NOMO-1 treated with DMSO at 0.1 percent for 48 hours (cell line): Measurements from ENCODE around the gene SLFN12.

Source experiments
- DNase-seq: peaks from one replicate; lab custom pipeline; 2025; ENCODE audit not compliant: unreplicated experiment; lab: John Stamatoyannopoulos, UW

The SLFN12 gene

DNA sequence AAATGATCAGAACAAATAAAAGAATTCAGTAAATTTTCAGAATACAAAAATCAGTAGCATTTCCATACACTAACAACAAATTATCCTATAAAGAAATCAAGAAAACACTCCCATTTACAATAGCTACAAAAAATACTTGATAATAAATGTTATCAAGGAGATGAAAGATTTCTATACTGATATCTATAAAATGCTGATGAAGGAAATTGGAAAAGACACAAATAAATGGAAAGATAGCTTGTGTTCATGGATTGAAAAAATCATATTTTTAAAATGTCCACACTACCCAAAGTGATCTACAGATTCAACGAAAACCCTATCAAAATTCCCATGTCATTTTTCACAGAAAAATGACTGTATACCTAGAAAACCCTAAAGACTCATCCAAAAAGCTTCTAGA lies 18.1 kb downstream of the SLFN12 start:
- DNase-seq: no peak

DNA sequence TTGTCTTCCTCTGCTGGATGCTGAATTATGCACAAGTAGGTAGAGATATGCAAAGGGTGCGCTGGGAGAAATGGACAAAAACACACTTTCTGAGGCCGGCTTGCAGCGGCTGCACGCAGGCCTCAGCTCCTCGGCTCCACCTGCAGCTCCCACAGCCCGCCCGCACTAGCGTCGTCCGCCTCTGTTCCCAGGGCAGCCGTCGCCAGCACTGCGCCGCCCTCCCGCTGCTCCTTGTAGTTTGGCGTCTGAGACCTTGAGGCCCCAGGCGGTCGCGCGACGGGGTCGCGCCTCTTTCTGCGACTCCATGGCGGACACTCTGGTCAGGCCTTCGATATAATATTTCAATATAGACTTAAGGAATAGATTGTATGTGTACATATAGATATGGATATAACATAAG lies 24.8 kb downstream of the SLFN12 start:
- no peak for DNase-seq

DNA sequence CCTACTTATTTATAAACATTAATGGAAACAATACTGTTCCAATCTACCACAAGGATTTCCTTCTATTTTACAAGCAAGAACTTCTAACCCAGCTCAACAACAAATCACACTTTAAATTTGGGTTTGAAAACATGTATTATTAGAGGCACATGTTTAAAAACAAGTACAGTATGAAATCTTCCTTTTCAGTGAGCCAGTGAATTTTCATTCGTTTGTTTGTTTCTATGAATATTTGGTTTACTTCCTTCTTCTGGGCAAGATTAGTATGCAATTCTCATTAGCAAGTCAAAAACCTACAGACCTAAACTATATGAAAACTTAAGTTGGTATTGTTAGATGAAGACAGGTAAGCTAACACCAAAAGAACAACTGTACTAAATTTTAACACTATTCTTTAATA lies 25.7 kb downstream of the SLFN12 start:
- DNase-seq: no peak

DNA sequence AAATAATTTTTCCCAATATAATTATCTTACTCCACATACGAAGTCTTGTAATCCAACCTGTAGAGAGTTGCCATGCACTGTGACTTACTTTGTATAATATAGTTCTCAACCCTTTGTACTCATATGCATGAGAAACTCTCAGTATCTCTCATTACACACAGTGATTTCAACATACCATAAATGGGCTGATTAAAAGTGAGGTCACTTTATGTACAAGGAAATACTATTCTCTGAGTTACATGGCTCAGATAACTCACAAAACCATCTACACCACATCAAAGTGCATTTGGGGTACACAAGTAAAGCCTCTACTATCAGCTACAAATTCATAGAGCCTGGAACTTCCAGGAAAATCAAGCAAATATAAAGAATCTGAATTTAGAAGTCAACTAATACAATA lies 27.9 kb downstream of the SLFN12 start:
- DNase-seq: no peak

DNA sequence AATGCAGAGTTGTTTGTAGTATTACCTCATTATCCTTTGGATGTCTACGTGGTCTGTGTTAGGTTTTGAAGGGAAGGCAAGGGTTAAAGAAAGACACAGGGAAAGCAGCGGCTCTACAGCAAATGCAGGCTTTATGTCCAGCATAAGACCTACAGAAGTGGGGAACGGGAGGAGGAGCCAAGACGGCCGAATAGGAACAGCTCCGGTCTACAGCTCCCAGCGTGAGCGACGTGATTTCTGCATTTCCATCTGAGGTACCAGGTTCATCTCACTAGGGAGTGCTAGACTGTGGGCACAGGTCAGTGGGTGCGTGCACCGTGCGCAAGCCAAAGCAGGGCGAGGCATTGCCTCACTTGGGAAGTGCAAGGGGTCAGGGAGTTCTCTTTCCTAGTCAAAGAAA lies 38.5 kb downstream of the SLFN12 start:
- peak; percentile 25 for DNase-seq

DNA sequence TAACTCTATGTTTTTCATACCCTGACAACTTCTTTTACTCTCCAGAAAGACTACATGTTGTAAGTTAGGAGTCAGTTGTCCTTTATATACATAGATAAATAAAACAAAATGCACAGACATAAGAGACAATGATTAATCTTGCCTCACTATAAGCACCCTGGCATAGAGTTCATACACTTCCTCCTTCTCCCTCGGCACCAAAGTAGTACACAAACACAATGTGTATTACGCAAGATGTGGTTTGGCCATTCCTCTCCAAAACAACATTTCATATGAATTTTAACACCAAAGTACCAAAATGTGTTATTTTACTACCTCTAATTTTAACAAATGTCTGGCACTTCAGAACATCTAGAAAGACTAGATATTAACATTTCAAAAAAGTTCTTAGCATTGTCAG lies 41.6 kb downstream of the SLFN12 start:
- DNase-seq: peak; percentile 84

DNA sequence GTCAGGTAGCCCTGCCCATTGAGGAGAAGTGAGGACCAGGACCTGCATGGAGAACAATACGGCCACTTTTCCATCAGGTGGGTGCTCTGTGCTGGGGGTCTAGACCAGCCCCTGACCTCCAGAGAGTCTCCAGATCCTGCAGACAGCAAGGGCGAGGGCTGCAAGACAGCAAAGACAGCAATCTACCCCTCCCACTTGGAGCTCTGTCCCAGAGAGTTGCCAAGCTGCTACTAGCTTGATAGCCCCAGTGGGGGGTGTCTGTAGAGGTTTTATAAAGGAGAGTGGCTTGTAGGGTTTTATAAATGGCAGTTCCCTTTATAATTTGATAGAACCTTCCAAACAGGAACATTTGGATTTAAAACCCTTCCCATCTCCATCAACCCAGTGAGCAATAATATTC lies 42.1 kb downstream of the SLFN12 start:
- no peak for DNase-seq

DNA sequence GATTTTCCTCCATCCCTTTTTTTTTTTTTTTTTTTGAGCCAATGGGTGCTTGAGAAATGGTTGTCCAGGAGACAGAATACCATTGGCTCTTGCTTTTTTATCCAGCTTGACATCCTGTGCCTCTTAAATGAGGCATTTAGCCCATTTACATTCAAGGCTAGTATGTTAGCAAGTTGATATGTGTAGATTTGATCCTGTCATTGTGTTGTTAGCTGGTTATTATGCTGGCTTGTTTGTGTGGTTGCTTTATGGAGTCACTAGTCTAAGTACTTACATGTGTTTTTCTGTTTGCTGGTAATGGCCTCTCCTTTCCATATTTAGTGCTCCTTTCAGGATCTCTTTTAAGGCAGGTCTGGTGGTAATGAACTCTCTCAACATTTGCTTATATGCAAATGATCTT lies 44.8 kb downstream of the SLFN12 start:
- DNase-seq: no peak

DNA sequence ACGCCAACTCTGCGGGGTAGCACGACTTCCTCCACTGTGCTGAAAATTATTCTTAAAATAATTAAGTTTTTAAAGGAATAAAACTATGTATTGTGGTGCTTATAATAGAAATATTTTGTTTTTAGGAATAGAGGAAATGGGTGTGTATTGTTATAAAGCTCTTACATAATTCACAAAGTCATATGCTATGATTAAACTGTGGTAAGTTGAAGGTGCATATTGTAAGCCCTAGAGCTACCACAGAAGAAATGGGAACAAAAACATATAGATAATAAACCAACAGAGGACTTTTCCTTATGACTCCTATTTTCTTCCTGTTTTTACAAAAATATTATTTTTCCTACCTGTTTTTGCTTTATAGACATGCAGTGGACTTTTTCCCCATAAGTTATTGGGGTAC lies 54.6 kb downstream of the SLFN12 start:
- peak; percentile 33 for DNase-seq

DNA sequence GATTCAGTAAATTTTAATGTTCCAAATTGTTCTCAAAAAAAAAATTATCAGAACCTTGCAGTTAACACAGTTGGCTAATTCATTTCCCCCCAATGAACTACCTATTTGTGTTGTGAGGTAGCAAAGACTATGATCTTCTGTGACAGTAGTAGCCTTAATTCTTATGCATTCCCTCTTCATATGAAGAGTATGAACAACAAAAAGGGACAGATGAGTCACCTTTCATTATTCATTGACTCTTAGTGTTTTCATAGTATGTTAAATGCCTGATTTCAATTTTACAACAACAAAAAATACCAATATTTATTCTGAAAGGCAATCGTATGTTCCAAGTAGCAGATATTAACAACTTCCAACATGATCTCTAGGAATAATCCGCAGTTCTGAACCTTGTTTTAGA lies 55.2 kb downstream of the SLFN12 start:
- DNase-seq: no peak

DNA sequence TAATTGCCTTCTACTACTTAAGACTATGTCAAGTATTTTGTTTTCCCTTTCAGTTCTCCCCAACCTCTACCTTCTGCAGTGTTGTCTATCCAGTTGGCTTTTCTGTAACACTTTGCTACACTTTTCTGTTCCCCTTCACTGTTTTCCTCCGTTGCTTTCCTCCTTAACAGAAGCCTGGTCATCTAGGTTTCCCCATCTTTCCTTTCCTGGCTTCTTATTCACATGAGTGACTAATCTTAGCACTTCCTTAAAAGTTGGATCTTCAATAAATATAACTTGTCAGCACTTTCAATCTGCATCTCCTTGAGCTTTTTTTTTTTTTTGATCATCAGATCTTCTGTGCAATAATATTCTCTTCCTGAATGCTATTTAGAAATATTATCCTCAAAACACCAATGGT lies 56.1 kb downstream of the SLFN12 start:
- DNase-seq: peak; percentile 57

DNA sequence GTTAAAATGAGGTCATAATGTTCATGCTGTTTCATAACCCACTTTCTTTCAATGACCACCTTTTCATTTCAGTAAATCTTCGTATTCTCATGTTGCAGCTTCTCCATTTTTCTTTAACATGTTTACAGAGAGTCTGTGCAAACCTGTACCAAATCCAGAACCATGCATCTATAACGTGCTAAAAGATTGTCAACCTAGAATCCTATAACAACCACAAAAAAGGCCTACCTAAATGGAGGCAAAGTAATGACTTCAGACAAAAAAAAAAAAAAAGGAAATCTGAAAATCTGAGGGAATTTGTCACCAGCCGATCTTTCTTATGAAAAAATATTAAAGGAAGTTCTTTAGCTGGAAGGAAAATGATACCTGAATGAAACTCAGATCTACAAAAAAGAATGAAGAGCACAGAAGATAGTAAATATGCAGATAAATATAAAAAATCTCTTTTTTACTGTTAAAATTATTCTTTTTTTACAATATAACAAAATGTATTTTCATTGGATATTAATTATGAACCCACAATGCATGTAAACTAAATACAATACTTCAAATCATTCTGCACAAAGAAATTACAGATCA lies 57.4 kb downstream of the SLFN12 start:
- DNase-seq: no peak

DNA sequence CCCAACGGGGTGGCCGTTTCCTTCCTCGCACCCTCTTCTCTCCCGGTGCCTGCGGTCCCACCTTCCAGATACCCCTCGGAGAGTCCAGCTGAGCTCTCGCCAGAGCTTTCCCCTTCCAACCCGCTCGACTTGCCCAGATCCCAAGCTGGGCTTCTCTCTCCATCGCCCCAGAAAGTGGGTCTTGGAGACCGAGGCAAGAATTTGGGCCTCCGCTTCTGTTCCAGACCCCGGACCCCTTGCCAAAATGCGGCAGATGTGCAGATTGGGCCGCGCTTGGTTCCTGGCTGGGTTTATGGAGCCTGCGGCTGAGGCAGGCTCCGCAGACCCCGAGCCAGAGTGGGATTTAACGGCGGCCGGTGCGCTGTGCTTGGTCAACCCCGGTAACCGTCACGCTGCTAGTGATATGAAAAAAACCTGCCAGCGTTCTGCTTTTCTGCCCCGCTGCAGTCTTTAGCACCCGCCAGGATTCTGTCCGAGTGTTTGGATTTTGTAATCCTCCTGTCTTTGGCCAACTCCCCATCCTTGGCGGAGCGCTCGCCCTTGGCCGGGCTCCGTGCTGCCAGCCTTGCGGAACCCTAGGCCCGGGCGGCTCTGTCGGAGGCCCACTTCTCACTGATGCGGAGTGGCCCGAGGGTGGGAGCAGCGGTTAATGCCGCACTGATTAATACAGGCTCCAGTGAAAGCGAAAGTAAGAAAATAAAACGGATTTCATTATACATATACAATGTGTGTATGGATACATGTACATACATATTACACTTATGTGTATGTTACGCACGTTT lies 58.1 kb downstream of the SLFN12 start:
- peak; percentile 65 for DNase-seq

DNA sequence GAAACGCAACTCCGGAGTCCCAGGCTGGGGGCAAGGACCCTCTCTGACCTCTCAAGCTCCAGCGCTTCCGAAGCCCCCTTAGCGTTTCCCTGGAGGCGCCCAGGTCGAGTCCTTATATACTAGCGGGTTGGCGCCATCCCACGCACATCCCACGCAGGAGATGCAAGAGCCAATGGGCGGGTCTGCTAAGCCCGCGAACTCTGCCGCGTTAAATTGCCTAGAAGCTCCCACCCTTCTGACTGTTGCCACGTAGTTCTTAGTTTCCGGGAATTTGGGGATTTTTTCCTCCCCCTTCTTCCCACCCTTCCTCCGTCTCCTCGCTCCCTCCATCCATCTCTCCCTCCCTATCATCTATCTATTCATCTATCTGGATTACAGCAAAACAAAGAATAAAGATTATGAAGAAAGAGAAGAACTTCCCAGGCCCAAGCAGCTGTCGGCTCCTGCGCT lies 58.7 kb downstream of the SLFN12 start, which contains the start of gene SLFN11:
Gene SLFN11 (minus strand): TSS at position 88 of the 450 bp plus-strand sequence. CDS start 9,814 bp downstream, outside the sequence.
- peak; percentile 78 for DNase-seq

DNA sequence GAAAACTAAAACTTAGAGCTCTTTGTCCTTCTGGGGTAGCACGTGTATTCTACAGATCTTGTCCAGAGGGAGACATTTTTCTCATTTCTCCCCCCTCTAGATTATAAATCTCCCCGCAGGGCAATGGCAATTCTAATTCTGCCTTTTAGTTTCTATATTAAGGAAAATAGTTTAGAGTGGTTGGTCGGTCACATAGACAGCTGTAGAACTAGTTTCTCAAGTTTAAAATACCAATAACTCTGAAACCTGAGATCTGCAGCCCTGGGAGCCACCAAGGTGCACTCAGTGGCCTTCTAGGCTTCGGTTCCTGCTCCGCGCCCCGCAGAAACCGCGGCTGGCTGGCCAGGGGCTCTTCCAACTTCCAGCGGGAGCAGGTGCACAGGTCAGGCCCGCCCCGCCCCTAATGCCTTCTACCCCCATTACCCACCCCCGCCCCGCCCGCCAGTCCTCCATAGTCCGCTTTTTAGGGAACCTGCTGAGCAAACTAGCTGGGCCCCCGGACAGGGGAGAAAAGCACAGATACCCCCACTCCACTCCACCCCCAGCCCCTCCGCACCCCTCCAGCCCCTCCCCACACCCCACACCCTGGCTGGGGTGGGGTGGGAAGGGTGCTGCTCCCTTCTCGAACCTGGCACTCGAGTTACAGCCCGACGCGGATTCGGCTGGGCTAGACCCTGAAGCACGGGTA lies 59.3 kb downstream of the SLFN12 start:
- peak; percentile 37 for DNase-seq

DNA sequence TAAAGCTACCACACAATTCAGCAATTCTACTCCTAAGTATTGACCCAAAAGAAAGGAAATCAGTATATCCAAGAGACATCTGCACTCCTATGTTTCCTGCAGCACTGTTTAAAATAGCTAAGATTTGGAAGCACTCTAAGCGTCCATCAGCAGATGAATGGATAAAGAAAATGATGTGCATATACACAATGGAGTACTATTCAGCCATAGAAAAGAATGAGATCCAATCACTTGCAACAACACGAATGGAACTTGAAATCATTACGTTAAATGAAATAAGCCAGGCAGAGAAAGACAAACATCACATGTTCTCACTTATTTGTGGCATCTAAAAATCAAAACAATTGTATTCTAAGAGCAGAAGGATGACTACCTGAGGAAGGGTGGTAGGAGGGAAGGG lies 60.4 kb downstream of the SLFN12 start:
- no peak for DNase-seq

DNA sequence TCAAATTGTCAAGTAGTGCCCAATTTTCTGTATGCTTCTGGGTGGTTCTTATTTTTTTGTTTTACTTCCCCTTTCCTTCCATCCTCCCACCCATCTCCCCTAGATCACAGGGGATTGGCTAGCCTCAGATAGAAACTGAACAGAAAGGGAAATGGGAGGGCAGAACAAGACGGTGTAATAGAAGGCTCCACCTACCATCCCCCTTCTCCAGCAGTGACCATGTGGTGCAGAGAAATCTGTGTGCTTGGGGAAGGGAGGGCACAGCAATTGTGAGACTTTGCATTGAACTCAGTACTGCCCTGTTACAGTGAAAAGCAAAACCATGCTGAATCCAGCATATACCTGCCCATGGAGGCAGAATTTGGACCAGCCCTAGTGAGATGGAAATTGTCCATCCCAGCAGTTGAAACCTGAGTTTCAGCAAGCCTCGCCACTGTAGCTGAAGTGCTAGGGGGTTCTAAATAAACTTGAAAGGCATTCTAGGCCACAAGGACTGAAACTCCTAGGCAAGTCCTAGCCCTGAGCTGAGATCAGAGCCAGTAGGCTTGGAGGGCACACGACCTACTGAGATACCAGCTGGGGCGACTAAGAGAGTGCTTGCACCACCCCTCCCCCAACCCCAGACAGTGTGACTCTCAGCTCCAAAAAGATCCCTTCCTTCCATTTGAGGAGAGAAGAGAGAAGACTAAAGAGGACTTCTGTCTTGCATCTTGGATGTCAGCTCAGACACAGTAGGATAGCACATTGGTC lies 64.0 kb downstream of the SLFN12 start:
- peak; percentile 97 for DNase-seq

DNA sequence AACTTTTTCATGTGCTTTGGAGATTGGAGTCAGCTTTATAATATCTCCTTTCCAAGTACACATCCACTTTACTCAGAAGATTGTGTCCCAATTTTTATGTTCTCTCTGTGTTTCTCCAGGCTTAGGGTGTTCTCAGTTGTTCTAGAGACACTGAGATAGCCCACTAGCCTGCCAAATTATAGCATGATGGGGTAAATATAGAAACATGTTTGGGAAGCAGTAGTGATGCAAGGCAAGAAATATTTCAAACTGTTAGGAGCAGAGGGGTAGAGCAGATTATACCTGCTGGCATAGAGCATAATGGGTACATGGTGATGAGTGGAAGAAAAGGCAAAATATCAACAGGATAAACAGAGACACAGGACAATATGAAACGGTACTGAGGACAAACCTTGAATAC lies 71.3 kb downstream of the SLFN12 start:
- DNase-seq: no peak
